PC-3 (cell line): Measurements from ENCODE around the gene PCDHB7.

Experiments used
- CTCF ChIP-seq: fragments of 300-600 bp; sonication (generic); conservative IDR thresholded peaks from 2 replicates; pipeline ENCODE4 v1.5.1; 2017; ENCODE audit warnings: antibody characterized with exemption, low read depth, mild to moderate bottlenecking, low read length
- EZH2 ChIP-seq: fragments of 300-600 bp; sonication (generic); IDR thresholded peaks from one replicate; pipeline ENCODE4 v1.6.1; 2017; ENCODE audit warnings: antibody characterized with exemption, mild to moderate bottlenecking, low read length; ENCODE audit not compliant: unreplicated experiment
- EZH2phosphoT487 ChIP-seq: fragments of 300-600 bp; sonication (generic); IDR thresholded peaks from 2 replicates; pipeline ENCODE4 v1.6.1; 2018; ENCODE audit warnings: mild to moderate bottlenecking, antibody characterized with exemption, low read length, borderline replicate concordance

- TF ChIP-seq CTCF, result no peak
- TF ChIP-seq EZH2, result no peak
- no peak for TF ChIP-seq EZH2phosphoT487
Measured at GRCh38 chr5:141135718-141136266, 36.7 kb upstream of the PCDHB7 start.
